SK-N-SH treated with all-trans-retinoic acid at 6 μM for 48 hours (cell line): ENCODE measurements around the gene LRRC58.

Experiments
- ATAC-seq: fragments of 200-7000 bp; cut with Tn5 transposase; 3 replicates; pipeline ENCODE4 v1.9.1; 2020; ENCODE audit warnings: mild to moderate bottlenecking, moderate library complexity
- ARNTL ChIP-seq: fragments of 450-650 bp; formaldehyde crosslinking; IDR thresholded peaks from 2 replicates; pipeline ENCODE4 v1.5.0; 2020; ENCODE audit warnings: low read depth, mild to moderate bottlenecking, moderate library complexity, borderline replicate concordance
- BACH2 ChIP-seq: fragments of 250-450 bp; sonication (Bioruptor Pico); IDR thresholded peaks from 2 replicates; pipeline ENCODE4 v1.9.0; 2021; ENCODE audit warnings: mild to moderate bottlenecking, borderline replicate concordance
- CSDC2 ChIP-seq: fragments of 250-450 bp; sonication (Bioruptor Pico); IDR thresholded peaks from 2 replicates; pipeline ENCODE4 v1.5.0; 2020; ENCODE audit warnings: mild to moderate bottlenecking, moderate library complexity
- CSRNP3 ChIP-seq: fragments of 250-450 bp; sonication (Bioruptor Pico); IDR thresholded peaks from 2 replicates; pipeline ENCODE4 v1.5.1; 2021; ENCODE audit warnings: mild to moderate bottlenecking, moderate library complexity
- ESRRG ChIP-seq: fragments of 250-450 bp; sonication (Bioruptor Pico); IDR thresholded peaks from 2 replicates; pipeline ENCODE4 v1.6.1; 2021; ENCODE audit warnings: mild to moderate bottlenecking
- GLIS3 ChIP-seq: fragments of 250-450 bp; sonication (Bioruptor Pico); IDR thresholded peaks from 2 replicates; pipeline ENCODE4 v1.5.0; 2020; ENCODE audit warnings: mild to moderate bottlenecking, moderate library complexity
- OSR1 ChIP-seq: fragments of 250-450 bp; sonication (Bioruptor Pico); IDR thresholded peaks from 2 replicates; pipeline ENCODE4 v1.8.0; 2022; ENCODE audit warnings: moderate library complexity, mild to moderate bottlenecking, inconsistent platforms
- PATZ1 ChIP-seq: fragments of 250-450 bp; sonication (Bioruptor Pico); IDR thresholded peaks from 2 replicates; pipeline ENCODE4 v1.8.0; 2020; ENCODE audit warnings: mild to moderate bottlenecking, moderate library complexity, borderline replicate concordance
- PPARA ChIP-seq: fragments of 250-450 bp; sonication (Bioruptor Pico); IDR thresholded peaks from 2 replicates; pipeline ENCODE4 v1.5.0; 2020; ENCODE audit warnings: mild to moderate bottlenecking, borderline replicate concordance
- RARB ChIP-seq: fragments of 250-450 bp; sonication (Bioruptor Pico); IDR thresholded peaks from 2 replicates; pipeline ENCODE4 v1.8.0; 2021; ENCODE audit warnings: mild to moderate bottlenecking, moderate library complexity
- SNAI2 ChIP-seq: fragments of 250-450 bp; sonication (Bioruptor Pico); IDR thresholded peaks from 2 replicates; pipeline ENCODE4 v1.5.0; 2020; ENCODE audit warnings: mild to moderate bottlenecking, moderate library complexity
- TCF4 ChIP-seq: fragments of 250-450 bp; sonication (Bioruptor Pico); IDR thresholded peaks from 2 replicates; pipeline ENCODE4 v1.8.0; 2021; ENCODE audit warnings: mild to moderate bottlenecking, moderate library complexity, borderline replicate concordance
- TSHZ2 ChIP-seq: fragments of 250-450 bp; sonication (Bioruptor Pico); IDR thresholded peaks from 2 replicates; pipeline ENCODE4 v1.5.0; 2020; ENCODE audit warnings: mild to moderate bottlenecking, moderate library complexity
- ZFP3 ChIP-seq: fragments of 250-450 bp; sonication (Bioruptor Pico); IDR thresholded peaks from 2 replicates; pipeline ENCODE4 v1.5.0; 2020; ENCODE audit warnings: mild to moderate bottlenecking, moderate library complexity
- ZFP30 ChIP-seq: fragments of 450-650 bp; formaldehyde crosslinking; IDR thresholded peaks from 2 replicates; pipeline ENCODE4 v1.5.0; 2022; ENCODE audit warnings: mild to moderate bottlenecking, moderate library complexity
- ZNF565 ChIP-seq: fragments of 450-650 bp; formaldehyde crosslinking; conservative IDR thresholded peaks from 2 replicates; pipeline ENCODE4 v1.5.0; 2020; ENCODE audit warnings: low read depth, mild to moderate bottlenecking, moderate library complexity
- ZNF70 ChIP-seq: fragments of 450-650 bp; formaldehyde crosslinking; IDR thresholded peaks from 2 replicates; pipeline ENCODE4 v1.5.0; 2020; ENCODE audit warnings: mild to moderate bottlenecking, moderate library complexity
- ZNF8 ChIP-seq: fragments of 450-650 bp; formaldehyde crosslinking; IDR thresholded peaks from 2 replicates; pipeline ENCODE4 v1.5.0; 2020; ENCODE audit warnings: mild to moderate bottlenecking, moderate library complexity

LRRC58 gene

GRCh38 chr3:120280026-120280425 lies 69.1 kb downstream of the LRRC58 start:
- TF ChIP-seq CSRNP3 (CRISPR knock-in tag) (no peak), PPARA (CRISPR knock-in tag) (no peak), TCF4 (CRISPR knock-in tag) (no peak)
- TF ChIP-seq, all 23 proteins: peak for 0
- ATAC-seq = no peak

GRCh38 chr3:120276767-120277166 lies 72.4 kb downstream of the LRRC58 start:
- TF ChIP-seq PATZ1 (CRISPR knock-in tag) (no peak), GLIS3 (no peak), CSDC2 (CRISPR knock-in tag) (no peak)

GRCh38 chr3:120275618-120276017 lies 73.5 kb downstream of the LRRC58 start:
- TF ChIP-seq CSRNP3 (CRISPR knock-in tag) (no peak), ARNTL (CRISPR knock-in tag) (no peak), CSDC2 (CRISPR knock-in tag) (no peak), GLIS3 (no peak)
- ATAC-seq = no peak

More at GRCh38 chr3:120276767-120277166, 72.4 kb downstream of the LRRC58 start:
- ATAC-seq = no peak

GRCh38 chr3:120274739-120275167 lies 74.4 kb downstream of the LRRC58 start:
- ATAC-seq = no peak

More at GRCh38 chr3:120274739-120275167, 74.4 kb downstream of the LRRC58 start:
- no peak for TF ChIP-seq GLIS3
- no peak for TF ChIP-seq ZFP3
- no peak for TF ChIP-seq ZNF70
- no peak for TF ChIP-seq ZFP30 (CRISPR knock-in tag)
- TF ChIP-seq TCF4 (CRISPR knock-in tag) = no peak
- no peak for TF ChIP-seq CSDC2 (CRISPR knock-in tag)
- TF ChIP-seq TSHZ2 = no peak
- no peak for TF ChIP-seq PPARA (CRISPR knock-in tag)
- no peak for TF ChIP-seq BACH2 (CRISPR knock-in tag)
- TF ChIP-seq ZNF565 = no peak
- no peak for TF ChIP-seq ARNTL (CRISPR knock-in tag)
- no peak for TF ChIP-seq ESRRG (CRISPR knock-in tag)
- TF ChIP-seq RARB (CRISPR knock-in tag) = no peak
- no peak for TF ChIP-seq ZNF8 (CRISPR knock-in tag)
- TF ChIP-seq OSR1 (CRISPR knock-in tag) = no peak
- TF ChIP-seq SNAI2 (CRISPR knock-in tag) = no peak
